Thyroid gland (tissue), 4 donors: ENCODE data around the gene TSC22D1.

Experiments used
- CTCF ChIP-seq, 6 experiments: fragments of 200-600 bp in 3 of 6; fragments of 450-650 bp in 3 of 6; sonication (generic) in 3 of 6; IDR thresholded peaks; one replicate each; pipeline ENCODE4 v1.5.1; 2016 to 2019; ENCODE audit warnings: antibody characterized with exemption in 6 of 6, mild to moderate bottlenecking in 2 of 6, inconsistent platforms in 1 of 6, moderate library complexity in 1 of 6
- POLR2A ChIP-seq, 2 donors: fragments of 450-650 bp; IDR thresholded peaks; one replicate each; pipeline ENCODE4 v1.6.1; 2017; ENCODE audit warnings: antibody characterized with exemption in 2 of 2, mild to moderate bottlenecking in 2 of 2, moderate library complexity in 1 of 2

GRCh38 chr13:44433863-44434765, 142.0 kb downstream of the TSC22D1 start:
- TF ChIP-seq POLR2A (IDR thresholded peaks at IDR 0.05) (no peak), CTCF (IDR thresholded peaks at IDR 0.05) (no peak)
